Measurements from ENCODE around the gene MAGT1. TPM values are rescaled to one million over a fixed set of nuclear protein-coding genes. Genes with fewer than 3 reads are reported as not detected.

The MAGT1 gene
- total RNA-seq, 1 experiment from 2014 or later: 75.0 TPM

GRCh38 chrX:77937291-77937690 lies 42.1 kb upstream of the MAGT1 start:
- Mint-ChIP-seq H3K4me1 (ENCODE audit: low read depth, unreplicated experiment) (no peaks in the 10 kb centered on the region), H3K36me3 (ENCODE audit: insufficient read depth, unreplicated experiment) (no peaks in the 10 kb centered on the region), H3K9me3 (ENCODE audit: unreplicated experiment) (no peaks in the 10 kb centered on the region), H3K27me3 (ENCODE audit: insufficient read depth, unreplicated experiment) (no peaks in the 10 kb centered on the region), H3K27ac (ENCODE audit: unreplicated experiment) (no peak overlapping the region), H3K4me3 (ENCODE audit: unreplicated experiment) (no peak overlapping the region)
- ChIA-PET CTCF (no interaction called here), POLR2A (no interaction called here)
- TF ChIP-seq, protein P1, sequence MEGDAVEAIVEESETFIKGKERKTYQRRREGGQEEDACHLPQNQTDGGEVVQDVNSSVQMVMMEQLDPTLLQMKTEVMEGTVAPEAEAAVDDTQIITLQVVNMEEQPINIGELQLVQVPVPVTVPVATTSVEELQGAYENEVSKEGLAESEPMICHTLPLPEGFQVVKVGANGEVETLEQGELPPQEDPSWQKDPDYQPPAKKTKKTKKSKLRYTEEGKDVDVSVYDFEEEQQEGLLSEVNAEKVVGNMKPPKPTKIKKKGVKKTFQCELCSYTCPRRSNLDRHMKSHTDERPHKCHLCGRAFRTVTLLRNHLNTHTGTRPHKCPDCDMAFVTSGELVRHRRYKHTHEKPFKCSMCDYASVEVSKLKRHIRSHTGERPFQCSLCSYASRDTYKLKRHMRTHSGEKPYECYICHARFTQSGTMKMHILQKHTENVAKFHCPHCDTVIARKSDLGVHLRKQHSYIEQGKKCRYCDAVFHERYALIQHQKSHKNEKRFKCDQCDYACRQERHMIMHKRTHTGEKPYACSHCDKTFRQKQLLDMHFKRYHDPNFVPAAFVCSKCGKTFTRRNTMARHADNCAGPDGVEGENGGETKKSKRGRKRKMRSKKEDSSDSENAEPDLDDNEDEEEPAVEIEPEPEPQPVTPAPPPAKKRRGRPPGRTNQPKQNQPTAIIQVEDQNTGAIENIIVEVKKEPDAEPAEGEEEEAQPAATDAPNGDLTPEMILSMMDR (IDR thresholded peaks at IDR 0.05; ENCODE audit: insufficient read depth in 1 of 2, low read depth in 1 of 2, low read length in 1 of 2, severe bottlenecking in 1 of 2, unreplicated experiment in 1 of 2): no peak
- no peak overlapping the region for H3K4me3 ChIP-seq (ENCODE audit: low read depth, low read length)
- BruUV-seq (replicated peaks): no TSS peak
- DNase-seq: no peak
- no peaks in the 10 kb centered on the region for H3K27me3 ChIP-seq (replicated peaks; ENCODE audit: control insufficient read depth, insufficient read depth, low read length)
- H3K36me3 ChIP-seq (ENCODE audit: control insufficient read depth, insufficient read depth, low read length): no peaks in the 10 kb centered on the region
- intact Hi-C loops (cut with micrococcal nuclease; ENCODE audit: unreplicated experiment): no loop called here
- H3K9me3 ChIP-seq: no peaks in the 10 kb centered on the region
- H3K4me1 ChIP-seq: no peaks in the 10 kb centered on the region

DNA sequence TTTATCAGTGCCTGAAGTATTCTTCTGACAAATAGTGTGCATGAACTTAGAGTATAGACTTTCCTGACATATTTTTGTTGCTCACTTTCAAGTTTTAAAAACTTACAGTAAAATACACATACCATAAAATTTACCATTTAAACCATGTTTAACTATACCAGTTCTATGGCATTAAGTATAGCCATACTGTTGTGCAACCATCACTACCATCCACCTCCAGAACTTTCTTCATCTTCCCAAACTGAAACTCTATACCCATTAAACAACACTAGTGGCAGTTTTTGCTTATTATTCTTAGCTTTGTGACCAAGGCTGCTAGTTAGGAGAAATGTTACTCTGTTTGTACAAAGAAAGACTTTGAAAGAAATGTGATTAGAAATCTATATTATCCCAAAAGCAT lies 41.1 kb upstream of the MAGT1 start:
- TF ChIP-seq, protein P1 (IDR thresholded peaks at IDR 0.05; ENCODE audit: insufficient read depth in 1 of 2, low read depth in 1 of 2, low read length in 1 of 2, severe bottlenecking in 1 of 2, unreplicated experiment in 1 of 2): no peak
- no peak for DNase-seq
- Mint-ChIP-seq H3K27ac (ENCODE audit: unreplicated experiment) (no peak overlapping the region), H3K36me3 (ENCODE audit: insufficient read depth, unreplicated experiment) (no peaks in the 10 kb centered on the region), H3K9me3 (ENCODE audit: unreplicated experiment) (no peaks in the 10 kb centered on the region), H3K4me1 (ENCODE audit: low read depth, unreplicated experiment) (no peaks in the 10 kb centered on the region), H3K27me3 (ENCODE audit: insufficient read depth, unreplicated experiment) (no peaks in the 10 kb centered on the region), H3K4me3 (ENCODE audit: unreplicated experiment) (no peak overlapping the region)
- intact Hi-C loops (cut with micrococcal nuclease; ENCODE audit: unreplicated experiment): no loop called here
- CTCF ChIA-PET: no interaction called here
- H3K9me3 ChIP-seq: no peaks in the 10 kb centered on the region
- no peaks in the 10 kb centered on the region for H3K4me1 ChIP-seq
- no TSS peak for BruUV-seq (replicated peaks)
- POLR2A ChIA-PET: no interaction called here
- no peaks in the 10 kb centered on the region for H3K27me3 ChIP-seq (replicated peaks; ENCODE audit: control insufficient read depth, insufficient read depth, low read length)
- H3K4me3 ChIP-seq (ENCODE audit: low read depth, low read length): no peak overlapping the region
- H3K36me3 ChIP-seq (ENCODE audit: control insufficient read depth, insufficient read depth, low read length): no peaks in the 10 kb centered on the region

DNA sequence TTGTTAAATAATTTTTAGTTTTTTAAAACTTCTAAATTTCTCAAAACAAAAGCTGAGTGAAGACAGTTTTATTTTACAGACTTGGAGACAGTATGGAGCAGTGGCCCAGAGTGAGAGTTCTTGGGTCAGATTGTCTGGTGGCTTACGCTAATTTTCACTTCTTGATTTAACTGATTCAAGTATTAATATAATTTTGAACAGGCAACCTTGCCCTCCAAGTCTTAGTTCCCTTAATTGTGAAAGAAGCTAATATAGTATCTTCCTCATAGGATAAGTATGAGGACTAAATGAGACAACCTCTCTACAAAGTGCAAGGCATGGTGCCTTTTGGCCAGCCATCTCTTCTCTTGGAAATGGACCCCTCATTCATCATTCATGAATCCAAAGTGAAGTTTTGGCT lies 40.7 kb upstream of the MAGT1 start:
- H3K36me3 ChIP-seq (ENCODE audit: control insufficient read depth, insufficient read depth, low read length): no peaks in the 10 kb centered on the region
- POLR2A ChIA-PET: no interaction called here
- no peak for DNase-seq
- TF ChIP-seq, protein P1 (IDR thresholded peaks at IDR 0.05; ENCODE audit: insufficient read depth in 1 of 2, low read depth in 1 of 2, low read length in 1 of 2, severe bottlenecking in 1 of 2, unreplicated experiment in 1 of 2): no peak
- no peak overlapping the region for H3K27ac Mint-ChIP-seq (ENCODE audit: unreplicated experiment)
- H3K4me1 Mint-ChIP-seq (ENCODE audit: low read depth, unreplicated experiment): no peaks in the 10 kb centered on the region
- no peak overlapping the region for H3K4me3 Mint-ChIP-seq (ENCODE audit: unreplicated experiment)
- H3K27me3 ChIP-seq (replicated peaks; ENCODE audit: control insufficient read depth, insufficient read depth, low read length): no peaks in the 10 kb centered on the region
- no TSS peak for BruUV-seq (replicated peaks)
- H3K27me3 Mint-ChIP-seq (ENCODE audit: insufficient read depth, unreplicated experiment): no peaks in the 10 kb centered on the region
- H3K9me3 Mint-ChIP-seq (ENCODE audit: unreplicated experiment): no peaks in the 10 kb centered on the region
- intact Hi-C loops (cut with micrococcal nuclease; ENCODE audit: unreplicated experiment): no loop called here
- CTCF ChIA-PET: no interaction called here
- H3K4me1 ChIP-seq: no peaks in the 10 kb centered on the region
- H3K4me3 ChIP-seq (ENCODE audit: low read depth, low read length): no peak overlapping the region
- no peaks in the 10 kb centered on the region for H3K36me3 Mint-ChIP-seq (ENCODE audit: insufficient read depth, unreplicated experiment)
- H3K9me3 ChIP-seq: no peaks in the 10 kb centered on the region
